ENCODE data around the gene PKMYT1.

The PKMYT1 gene

DNA sequence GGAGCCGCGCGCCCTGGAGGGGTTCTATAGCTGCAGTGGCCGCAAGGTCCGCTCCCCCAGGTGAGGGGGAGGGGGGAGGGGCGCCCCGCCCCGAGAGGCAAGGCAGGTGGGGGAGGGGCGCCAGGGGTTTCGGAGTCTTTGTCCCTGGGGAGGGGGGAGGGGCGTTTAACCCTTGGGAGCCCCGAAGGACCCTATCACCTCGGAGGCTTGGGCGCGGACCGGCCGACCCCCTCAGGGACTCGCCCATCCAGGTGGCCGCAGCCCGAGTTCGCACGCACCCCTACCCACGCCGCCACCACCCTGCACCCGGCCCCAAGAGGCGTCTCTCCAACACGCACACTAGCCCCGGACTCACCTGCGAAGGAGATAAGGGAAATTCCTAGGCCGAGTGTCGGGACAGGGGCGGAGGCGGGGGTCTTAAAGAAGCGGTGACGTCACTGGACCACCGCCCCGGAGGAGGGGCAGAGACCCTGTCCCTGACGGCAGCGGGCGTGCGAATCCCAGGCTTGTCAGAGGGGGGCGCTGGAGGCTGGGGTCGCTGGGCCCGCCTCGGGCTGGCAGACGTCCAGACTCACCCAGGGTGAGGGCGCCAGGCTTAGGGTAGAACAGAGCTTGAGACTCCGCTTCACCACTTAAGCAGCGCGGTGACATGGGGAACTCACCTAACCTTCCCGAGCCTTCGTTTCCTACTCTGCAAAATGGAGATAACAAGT is 37.7 kb upstream of the PKMYT1 start, which contains the start of gene CLDN6:
TSS of gene CLDN6 (minus strand) at position 390 of the 713 bp plus-strand sequence. CDS start 2,162 bp downstream, outside the sequence.
- DNase-seq: no peak

DNA sequence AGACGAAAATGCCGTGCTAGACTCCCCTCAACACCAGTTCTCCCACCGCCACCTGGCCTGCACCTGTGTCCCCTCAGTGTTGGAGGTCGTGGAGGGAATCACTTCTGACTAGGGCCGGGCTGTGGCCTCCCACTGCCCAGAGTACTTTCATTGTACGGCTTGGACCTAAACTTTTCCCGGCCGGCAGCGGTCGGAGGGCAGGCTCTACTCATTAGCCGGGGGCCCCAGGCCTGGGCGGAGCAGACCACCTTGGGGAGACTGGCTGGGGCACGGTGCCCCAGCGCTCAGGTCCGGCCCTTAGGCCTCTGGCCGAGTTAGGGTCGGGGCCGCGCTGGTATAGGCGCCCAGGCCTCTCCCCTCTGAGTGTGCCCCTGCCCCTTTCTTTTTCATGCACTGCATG is 37.1 kb upstream of the PKMYT1 start:
- DNase-seq: no peak

DNA sequence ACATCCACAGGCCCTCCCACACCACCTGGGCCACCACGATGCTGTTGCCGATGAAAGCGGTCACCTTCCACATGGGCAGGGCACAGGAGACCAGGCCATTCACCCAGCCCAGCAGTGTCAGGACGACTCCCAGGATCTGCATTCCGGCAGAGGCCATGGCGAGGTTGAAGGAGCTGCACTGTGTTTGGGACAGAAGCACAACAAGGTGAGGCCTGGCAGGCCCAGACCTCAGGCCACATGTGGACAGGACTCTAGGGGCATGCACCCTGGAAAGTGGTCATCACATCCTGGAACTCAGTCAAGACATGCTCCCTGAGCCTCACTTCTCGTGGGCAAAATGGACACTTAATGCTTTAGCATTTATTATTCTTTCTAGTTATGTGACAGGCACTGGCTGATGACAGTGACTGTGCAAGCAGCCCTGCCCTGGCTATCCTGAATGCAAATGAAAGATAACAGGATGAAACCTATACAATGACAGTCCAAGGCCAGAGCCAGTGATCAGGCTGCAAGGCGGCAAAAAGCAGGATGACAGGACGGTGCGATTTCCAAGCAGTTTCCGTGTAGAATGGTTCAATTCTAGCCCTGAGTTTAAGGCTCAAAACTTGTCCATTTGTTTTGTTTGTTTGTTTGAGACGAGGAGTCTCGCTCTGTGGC is 35.7 kb upstream of the PKMYT1 start:
- no peak for DNase-seq

DNA sequence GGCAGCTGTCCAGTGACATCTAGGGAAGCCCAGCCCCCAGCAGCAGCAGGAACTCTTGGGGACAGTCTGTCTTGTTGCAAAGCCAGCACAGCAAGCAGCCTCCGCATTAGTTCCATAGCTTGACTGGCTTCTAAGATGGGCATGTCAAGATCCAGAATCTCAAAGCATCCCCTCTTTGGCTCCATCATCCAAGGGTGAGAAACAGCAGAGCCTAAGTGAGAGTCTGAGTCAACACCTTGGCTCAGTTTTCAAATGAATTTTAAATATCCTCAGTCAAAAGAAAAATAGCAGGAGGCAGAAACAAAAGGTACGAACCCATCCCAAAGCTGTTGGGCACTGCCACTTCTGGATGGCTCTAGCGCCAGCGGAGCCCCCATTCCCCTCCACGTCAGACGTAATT is 34.7 kb upstream of the PKMYT1 start:
- no peak for DNase-seq

DNA sequence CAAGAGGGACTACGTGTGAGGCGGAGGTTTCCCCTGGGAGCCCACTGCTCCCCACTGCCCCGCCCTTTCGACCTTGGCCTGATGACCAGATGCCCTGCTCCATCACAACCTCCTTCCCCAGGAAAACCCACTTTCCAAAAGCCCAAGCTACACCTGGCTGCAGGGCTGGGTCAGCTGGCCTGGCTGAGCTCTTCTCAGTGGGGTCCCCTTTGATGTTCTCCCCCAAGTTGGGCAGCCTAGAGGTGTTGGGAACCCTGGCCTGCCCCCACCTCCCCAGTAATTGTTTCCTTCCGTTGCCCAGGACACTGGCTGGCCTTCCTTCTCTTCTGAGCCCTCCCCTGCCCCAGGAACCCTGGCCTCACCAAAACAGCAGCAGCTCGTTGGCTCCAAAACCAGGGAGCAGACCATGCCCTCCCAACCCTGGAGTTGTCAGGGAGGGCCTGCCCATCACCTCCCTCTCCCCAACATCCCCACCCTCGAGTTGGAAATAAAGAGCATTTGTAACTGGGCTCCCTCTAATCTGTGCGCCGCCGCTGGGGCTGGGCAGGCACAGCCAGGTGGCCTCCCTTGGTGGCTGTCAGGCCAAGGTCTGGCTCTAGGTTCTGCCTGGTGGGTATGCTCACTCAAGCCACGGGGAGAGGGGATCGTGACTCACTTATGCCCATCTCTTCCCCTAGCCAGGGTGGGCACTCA is 33.9 kb upstream of the PKMYT1 start:
- no peak for DNase-seq

DNA sequence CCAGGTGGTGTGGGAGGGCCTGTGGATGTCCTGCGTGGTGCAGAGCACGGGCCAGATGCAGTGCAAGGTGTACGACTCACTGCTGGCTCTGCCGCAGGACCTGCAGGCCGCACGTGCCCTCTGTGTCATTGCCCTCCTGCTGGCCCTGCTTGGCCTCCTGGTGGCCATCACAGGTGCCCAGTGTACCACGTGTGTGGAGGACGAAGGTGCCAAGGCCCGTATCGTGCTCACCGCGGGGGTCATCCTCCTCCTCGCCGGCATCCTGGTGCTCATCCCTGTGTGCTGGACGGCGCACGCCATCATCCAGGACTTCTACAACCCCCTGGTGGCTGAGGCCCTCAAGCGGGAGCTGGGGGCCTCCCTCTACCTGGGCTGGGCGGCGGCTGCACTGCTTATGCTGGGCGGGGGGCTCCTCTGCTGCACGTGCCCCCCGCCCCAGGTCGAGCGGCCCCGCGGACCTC is 33.3 kb upstream of the PKMYT1 start:
- no peak for DNase-seq

DNA sequence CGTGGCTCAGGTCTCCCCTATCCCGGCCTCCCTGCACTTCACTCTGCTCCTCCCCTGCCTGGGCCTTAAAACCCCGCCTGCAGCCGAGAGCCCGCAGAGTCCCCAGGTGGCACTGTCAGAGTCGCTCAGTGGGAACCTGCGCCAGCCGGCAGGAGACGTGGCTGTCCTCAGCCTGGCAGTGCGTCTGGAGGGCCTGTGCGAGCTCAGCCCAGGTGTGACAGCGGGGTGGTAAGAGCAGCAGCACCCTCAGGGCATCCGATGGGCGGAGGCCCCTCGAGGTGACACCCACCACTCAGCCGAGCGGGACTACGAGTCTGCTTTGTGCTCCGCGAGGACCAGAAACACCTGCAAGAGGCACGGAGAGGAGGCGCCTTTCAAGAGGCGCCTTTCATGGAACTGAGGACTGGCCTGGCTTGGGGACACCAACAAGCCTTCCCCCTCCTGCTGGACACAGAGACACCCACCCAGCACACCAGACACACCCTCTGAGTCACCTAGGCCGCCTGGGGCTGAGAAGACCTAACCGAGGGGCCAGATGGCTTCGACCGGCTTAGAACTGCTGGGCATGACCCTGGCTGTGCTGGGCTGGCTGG is 32.7 kb upstream of the PKMYT1 start, which contains the start of gene CLDN9:
TSS of gene CLDN9 (plus strand) at position 96 of the 593 bp plus-strand sequence. CDS start at position 536, 440 bp downstream.
- no peak for DNase-seq

DNA sequence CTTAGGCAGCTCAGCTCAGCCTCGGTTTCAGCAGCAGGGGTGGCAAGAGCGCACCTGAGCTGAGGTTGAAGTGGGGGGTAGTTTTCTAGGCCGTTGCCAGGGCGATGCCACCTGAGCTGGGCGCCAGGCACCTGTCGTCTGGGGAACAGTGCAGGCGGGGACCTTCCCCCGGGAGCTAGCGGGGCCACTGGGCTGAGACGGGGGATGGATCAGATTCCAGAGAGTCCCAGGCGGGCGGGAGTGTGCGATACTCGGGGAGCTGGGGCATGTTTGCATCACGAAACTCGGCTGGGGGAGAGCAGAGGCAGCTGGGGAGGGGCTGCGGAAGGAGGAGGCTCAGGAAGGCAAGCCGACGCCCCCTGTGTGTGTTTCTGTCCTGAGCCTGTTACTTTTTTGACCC is 32.0 kb upstream of the PKMYT1 start:
- no peak for DNase-seq

DNA sequence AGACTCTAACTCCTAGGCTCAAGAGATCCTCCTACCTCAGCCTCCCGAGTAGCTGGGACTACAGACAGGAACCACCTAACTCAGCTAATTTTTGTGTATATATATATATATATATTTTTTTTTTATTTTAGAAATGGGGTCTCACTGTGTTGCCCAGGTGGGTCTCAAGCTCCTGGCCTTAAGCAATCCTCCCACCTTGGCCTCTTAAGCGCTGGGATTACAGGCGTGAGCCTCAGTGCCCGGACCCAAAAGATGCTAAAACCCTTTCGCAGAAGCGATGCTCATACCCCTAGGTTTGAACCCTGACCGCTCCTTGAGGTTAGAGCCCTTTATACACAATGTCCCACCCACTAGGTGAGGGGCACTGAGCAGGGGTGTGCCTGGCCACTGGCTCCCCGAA is 30.3 kb upstream of the PKMYT1 start:
- no peak for DNase-seq

DNA sequence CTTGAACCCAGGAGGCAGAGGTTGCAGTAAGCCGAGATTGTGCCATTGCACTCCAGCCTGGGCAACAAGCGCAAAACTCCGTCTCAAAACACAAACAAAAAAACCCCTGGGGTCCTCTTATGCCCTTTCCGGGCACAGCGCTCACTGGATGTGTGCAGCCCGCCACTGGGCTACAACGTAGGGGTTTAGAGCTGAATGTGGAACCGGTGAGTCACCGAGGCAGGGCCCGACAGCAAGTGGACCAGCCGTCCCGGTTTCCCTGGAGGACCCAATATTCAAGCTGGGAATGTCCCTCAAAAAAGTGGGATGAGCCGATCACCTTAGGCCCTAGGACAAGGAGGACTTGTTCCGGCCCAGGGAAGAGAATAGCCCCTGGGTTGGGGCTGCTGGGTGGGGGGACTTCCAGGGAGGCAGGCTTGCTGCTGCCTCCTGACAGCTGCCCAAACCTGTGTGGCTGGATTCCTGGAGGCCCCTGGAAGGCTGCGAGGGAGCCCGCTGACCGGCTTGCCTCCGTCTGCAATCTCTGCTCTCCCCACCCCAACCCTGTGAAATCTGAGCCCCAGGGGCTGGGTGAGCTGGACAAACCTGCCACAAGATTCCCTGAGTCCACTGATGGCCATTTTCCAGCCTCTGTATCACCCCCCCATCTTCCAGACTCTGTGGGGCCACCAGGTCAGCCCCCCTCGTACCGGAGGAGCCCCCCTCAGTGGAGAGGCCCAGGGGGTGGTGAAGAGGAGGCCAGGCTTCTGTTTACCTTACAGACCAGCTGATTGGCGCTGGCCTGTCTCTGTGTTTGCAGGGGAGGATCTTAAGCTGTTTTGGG is 29.5 kb upstream of the PKMYT1 start:
- no peak for DNase-seq

DNA sequence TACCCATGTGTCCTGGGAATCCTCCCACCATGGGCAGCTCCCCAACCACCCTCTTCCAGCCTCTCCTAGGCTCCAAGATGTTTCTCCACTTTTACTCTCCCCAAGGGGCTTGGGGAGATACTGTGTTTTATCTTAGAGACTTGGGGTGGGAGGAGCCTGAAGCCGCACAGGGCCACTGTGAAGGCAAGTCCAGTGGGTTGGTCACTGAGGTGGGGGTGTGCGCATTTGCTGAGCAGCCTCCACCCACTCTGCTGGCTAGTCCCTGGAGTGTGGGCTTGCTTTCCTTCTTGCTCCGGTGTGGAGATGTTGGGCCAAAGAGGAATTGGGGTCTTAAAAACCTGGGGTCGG is 28.4 kb upstream of the PKMYT1 start:
- DNase-seq: no peak

DNA sequence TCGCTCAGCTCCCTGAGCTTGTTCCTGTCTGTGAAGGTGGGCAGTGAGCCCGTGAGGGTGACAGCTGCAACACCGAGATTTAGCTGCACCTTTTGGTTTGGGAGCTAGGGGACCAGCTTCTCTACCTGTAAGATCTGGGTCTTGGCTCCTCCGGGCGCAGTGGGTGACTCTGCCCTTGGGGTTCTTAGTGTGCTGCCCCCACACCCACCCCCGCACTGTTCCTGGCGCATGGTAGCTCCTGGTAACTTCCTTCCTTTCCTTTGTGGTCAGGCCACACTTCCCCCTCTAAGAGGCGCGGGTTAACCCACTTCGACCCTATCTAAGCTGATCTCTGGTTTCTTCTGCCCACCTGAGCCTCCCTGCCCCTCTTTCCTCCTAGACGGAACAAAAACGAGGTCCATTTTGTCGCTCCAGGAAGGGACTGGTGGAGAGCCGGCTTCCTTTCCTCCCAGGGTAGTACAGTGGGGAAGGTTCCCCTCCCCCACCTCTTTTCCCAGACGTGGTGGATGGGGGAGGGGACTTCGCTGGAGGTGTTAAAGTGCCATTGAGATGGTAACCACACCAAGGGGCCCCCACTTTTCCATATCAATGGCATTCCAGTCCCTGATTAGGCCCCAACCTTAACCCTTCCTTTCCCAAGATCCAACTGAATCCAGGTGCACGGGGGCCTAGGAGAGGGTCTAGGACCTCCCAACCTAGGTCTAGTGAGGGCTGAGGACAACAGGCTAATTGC is 27.9 kb upstream of the PKMYT1 start:
- no peak for DNase-seq

DNA sequence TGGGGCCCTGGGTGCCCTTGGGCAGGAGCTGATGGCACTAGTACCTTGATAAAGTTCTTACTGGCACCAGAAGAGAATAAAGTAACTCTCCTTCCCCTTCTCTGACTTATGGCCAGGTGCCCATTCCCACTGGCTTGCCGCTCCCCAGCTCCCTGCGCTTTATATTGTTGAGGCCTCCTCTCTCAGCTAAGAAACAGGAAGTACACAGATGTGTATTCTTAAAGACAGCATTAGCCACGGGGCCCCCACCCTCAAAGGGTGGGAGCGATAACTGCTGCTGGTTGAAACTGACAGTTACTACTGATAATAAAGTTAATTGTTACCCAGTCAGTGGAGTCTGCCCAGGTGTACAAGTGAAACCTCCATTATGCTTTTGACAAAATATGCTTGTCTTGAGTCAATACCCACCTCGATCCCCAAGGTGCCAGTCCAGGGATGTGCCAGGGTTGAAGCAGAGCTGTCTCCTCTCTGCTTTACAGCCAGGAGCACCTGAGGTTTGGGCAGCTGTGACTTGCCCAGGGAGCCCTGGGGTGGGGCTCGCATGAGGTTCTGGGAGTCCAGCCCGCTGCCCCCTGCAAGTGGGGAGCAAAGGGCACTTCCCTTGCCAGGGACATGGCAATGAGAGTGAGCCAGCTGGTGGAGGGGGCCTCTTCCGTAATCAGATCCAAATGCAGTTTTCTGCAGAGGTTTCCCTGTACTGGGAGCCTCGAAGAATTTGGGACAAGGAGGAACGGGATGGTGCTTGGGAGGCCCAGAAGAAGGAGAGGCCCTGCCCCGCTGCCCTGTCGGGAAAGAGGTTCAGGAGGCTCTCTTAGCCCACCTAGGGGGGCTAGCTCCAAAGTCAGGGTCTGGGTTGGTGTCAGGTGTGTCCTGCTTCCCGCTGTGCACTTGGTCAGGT is 27.1 kb upstream of the PKMYT1 start:
- DNase-seq: no peak

DNA sequence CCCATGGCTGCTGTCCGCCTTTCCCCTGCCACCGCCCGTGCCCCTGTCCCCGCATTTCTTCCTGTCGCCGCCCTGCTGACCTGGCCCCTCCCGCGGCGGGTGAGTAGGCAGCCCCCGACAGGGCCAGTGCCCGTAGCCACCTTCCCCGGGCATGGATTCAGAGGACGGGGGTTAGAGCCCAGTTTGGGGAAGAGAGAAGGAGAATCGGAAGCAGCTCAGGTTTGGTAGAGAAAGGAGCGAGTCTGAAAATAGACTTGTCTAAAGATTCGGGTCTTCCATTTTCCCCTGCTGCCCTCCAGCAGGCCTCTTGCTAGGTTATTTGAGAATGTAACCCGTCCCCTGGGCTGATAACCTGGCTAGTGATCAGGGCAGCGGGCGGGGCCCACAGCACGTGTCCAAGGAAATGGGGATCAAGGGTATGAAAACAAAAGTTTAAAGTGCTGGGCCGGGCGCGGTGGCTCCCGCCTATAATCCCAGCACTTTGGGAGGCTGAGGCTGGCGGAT is 24.6 kb upstream of the PKMYT1 start:
- DNase-seq: no peak

DNA sequence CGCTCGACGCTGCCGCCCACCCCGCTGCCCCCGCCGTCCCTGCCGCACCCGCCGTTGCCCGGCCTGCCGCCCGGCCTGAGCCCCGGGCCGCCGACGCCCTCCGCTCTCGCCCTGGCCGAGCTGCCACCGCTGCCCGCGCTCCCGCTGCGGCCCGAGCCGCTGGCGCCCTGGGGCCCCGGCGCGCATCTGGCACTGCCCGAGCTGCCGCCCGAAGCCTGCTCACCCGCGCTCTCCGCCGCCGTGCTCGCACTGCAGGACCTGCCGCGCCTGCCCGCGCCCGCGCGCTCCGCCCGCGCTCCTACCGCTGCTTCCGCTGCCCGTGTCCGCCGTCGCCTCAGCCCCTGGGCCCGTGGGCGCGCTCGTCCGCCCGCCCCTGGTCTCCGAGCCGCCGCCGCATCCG is 24.1 kb upstream of the PKMYT1 start:
- DNase-seq: no peak

DNA sequence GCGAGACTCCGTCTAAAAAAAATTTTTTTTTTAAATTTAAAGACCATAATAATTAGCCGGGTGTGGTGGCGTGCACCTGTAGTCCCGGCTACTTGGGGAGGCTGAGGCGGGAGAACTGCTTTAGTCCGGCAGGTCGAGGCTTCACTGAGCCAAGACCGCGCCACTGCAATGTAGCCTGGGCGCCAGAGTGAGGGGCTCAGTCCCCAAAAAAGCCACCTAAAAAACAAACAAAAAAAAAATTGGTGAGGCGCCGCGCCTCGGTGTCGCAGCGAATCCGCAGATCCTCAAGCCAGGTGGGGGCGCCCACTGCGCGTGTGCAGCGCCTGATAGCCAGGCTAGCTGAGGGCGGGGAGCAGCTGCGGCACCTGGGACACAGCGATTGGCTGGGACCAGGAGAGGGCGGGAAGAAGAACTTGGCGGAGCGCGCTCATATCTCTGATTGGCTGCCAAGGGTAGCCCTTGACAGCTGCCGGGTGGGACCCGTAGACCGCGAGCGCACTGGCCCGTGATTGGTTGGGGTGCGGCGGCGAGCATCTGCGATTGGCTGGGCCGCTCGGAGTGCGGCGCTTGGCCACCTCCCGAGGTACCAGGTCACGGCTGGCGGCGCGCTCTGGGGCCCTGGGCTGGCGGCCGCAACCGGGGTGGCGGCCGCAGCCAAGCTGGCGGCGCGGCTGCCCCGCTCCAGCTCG is 23.5 kb upstream of the PKMYT1 start:
- DNase-seq: peak; percentile 96

DNA sequence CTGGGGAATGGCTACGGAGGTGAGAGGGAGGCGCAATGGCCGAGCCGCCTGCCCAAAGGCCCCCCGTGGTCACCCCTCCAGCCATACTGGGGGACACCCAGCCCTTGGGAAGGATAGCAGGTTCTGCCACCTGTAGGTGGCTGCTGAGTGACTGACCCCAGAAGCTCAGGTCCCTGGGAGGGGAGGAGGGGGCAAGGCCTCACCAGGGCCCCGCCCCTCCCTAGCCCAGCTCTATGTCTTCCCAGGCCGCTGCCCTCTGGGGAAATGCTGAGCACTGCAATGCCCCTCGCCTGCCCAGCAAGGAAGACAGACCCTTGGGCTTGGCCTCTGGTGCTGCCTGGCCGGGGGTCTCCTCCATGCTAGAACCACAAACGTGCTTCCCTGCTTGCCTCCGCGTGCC is 21.1 kb upstream of the PKMYT1 start:
- DNase-seq: no peak

DNA sequence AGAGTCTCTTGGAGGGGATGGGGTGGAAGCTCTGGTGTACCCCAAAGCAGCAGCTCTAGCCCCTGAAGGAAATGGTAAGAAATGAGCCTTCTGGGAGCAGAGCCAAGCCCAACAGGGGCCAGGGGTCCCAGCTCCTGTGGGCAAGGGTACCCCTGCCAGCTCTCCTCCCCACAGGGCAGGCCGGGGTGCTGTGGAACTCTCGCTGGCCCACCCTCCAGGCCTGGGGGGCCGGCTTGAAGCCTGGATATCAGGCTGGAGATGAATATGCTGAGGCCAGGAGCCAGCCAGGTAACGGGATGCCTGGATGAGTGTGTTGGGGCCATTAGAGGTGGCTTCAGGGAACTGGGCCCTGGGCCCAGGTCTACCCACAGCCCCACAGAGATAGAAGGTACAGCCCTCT is 20.3 kb upstream of the PKMYT1 start:
- DNase-seq: no peak

DNA sequence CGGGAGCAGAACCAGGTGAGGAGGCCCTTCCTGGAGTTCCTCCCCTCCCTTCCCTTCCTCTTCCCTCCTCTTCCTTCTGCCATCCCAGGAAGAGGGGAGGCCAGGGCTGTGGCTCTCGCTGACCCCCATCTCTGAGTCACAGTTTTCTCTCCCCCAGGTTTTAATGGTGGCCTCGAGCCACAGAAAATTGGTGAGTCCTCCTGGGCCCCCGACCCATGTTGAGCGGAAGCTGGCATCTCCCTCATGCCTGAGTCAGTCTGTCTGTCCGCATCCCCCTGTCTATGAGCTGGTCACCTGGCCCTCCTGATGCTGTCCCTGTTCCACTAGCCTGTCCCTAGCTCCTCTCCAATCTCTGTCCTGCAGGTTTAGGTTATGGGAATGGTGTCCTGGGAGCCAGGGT is 19.7 kb upstream of the PKMYT1 start:
- DNase-seq: no peak

DNA sequence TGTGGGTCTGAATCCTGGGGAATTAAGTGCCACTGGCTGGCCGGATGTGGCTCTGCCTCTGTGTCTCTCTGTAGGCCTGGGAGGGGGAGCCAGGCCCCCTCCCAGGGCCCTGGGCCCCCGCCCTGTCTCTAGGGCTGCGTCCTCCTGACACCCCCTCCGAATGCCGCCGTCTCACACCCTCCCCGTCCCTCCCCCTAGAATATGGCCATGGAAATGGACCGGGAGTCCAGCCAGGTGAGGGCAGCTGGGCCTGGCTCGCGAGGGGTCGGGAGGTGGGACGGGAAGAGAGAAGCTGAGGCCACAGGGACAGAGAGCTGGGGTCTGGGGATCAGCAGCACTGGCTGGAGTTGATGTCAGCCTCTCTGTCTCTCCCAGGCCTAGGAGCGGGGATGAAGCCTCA is 16.1 kb upstream of the PKMYT1 start:
- DNase-seq: no peak
